OCI-LY3 (cell line): Measurements from ENCODE around the gene RTKN.

Experiments
- EZH2phosphoT487 ChIP-seq: fragments of 200-600 bp; shearing (Covaris generic); IDR thresholded peaks from 2 replicates; pipeline ENCODE4 v1.6.1; 2018; ENCODE audit warnings: antibody characterized with exemption, mixed run types, low read depth
- TF ChIP-seq, protein P1 (sequence below): fragments of 200-600, 300-600 bp; sonication (generic); IDR thresholded peaks from 2 replicates; pipeline ENCODE4 v1.5.1; 2014; ENCODE audit warnings: antibody characterized with exemption, low read length, low read depth

DNA sequence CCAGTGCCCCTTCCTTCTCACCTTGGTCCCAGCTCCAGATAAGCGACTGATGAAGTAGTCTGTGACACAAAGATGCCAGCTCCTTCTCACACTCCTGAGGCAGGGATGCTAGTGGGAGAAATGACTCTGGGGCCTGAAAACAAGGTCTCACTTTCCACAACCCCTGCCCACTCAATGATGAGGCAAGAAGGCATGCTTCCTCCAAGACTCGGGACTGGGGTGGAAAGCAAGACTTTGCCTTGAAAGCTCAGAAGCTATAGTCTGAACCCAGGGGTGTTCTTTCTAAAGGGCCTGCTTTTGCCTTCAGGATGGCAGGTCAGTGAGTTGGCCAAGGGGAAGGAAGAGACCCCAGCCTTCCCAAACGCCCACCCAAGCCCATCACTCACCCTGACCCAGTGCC is 39.7 kb upstream of the RTKN start:
- TF ChIP-seq, protein P1, sequence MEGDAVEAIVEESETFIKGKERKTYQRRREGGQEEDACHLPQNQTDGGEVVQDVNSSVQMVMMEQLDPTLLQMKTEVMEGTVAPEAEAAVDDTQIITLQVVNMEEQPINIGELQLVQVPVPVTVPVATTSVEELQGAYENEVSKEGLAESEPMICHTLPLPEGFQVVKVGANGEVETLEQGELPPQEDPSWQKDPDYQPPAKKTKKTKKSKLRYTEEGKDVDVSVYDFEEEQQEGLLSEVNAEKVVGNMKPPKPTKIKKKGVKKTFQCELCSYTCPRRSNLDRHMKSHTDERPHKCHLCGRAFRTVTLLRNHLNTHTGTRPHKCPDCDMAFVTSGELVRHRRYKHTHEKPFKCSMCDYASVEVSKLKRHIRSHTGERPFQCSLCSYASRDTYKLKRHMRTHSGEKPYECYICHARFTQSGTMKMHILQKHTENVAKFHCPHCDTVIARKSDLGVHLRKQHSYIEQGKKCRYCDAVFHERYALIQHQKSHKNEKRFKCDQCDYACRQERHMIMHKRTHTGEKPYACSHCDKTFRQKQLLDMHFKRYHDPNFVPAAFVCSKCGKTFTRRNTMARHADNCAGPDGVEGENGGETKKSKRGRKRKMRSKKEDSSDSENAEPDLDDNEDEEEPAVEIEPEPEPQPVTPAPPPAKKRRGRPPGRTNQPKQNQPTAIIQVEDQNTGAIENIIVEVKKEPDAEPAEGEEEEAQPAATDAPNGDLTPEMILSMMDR, result no peak
- TF ChIP-seq EZH2phosphoT487, result no peak
